Trophoblast cell (in vitro differentiated cells and primary cell): ENCODE data around the gene ABCG4.

Experiments used
- DNase-seq, 2 donors: peaks; one replicate each; pipeline ENCODE4 v3.0.0-alpha.2; 2016
- H2AFZ ChIP-seq: 2 replicates; pipeline ENCODE4 v1.6.1; 2013; ENCODE audit warnings: low read length, moderate library complexity, mild to moderate bottlenecking; ENCODE audit not compliant: insufficient read depth, poor library complexity
- H2AK5ac ChIP-seq: 2 replicates; pipeline ENCODE4 v1.6.1; 2013; ENCODE audit warnings: mild to moderate bottlenecking, low read length
- H2BK120ac ChIP-seq: 2 replicates; pipeline ENCODE4 v1.6.1; 2013; ENCODE audit warnings: low read length, mild to moderate bottlenecking, moderate library complexity; ENCODE audit not compliant: insufficient read depth, poor library complexity
- H2BK12ac ChIP-seq: 2 replicates; pipeline ENCODE4 v1.6.1; 2013; ENCODE audit warnings: mild to moderate bottlenecking, low read length, moderate library complexity
- H2BK5ac ChIP-seq: 2 replicates; pipeline ENCODE4 v1.6.1; 2013; ENCODE audit warnings: low read length, low read depth, moderate library complexity, mild to moderate bottlenecking; ENCODE audit not compliant: poor library complexity
- H3K14ac ChIP-seq: 2 replicates; pipeline ENCODE4 v1.6.1; 2013; ENCODE audit warnings: mild to moderate bottlenecking, low read length
- H3K18ac ChIP-seq: 2 replicates; pipeline ENCODE4 v1.6.1; 2013; ENCODE audit warnings: mild to moderate bottlenecking, low read length
- H3K23ac ChIP-seq: 2 replicates; pipeline ENCODE4 v1.6.1; 2013; ENCODE audit warnings: low read length
- H3K27ac ChIP-seq: 2 replicates; pipeline ENCODE4 v1.5.1; 2013; ENCODE audit warnings: low read depth, mild to moderate bottlenecking, inconsistent platforms, low read length, moderate library complexity
- H3K27me3 ChIP-seq: 2 replicates; pipeline ENCODE4 v1.6.1; 2013; ENCODE audit warnings: inconsistent platforms, mild to moderate bottlenecking, low read length, moderate library complexity; ENCODE audit not compliant: insufficient read depth
- H3K36me3 ChIP-seq, 2 experiments: 1 replicate in 1 of 2; 2 replicates in 1 of 2; pipeline ENCODE4 v1.6.1; 2013; ENCODE audit warnings: low read length in 2 of 2, mild to moderate bottlenecking in 2 of 2, moderate library complexity in 1 of 2; ENCODE audit not compliant: insufficient read depth in 2 of 2, control insufficient read depth in 1 of 2
- H3K4ac ChIP-seq: 2 replicates; pipeline ENCODE4 v1.6.1; 2013; ENCODE audit warnings: low read depth, mild to moderate bottlenecking, low read length, moderate library complexity
- H3K4me1 ChIP-seq, 2 experiments: 1 replicate in 1 of 2; 2 replicates in 1 of 2; pipeline ENCODE4 v1.6.1; 2013; ENCODE audit warnings: low read length in 2 of 2, mild to moderate bottlenecking in 2 of 2, moderate library complexity in 1 of 2; ENCODE audit not compliant: insufficient read depth in 2 of 2, control insufficient read depth in 1 of 2
- H3K4me2 ChIP-seq: 2 replicates; pipeline ENCODE4 v1.6.1; 2013; ENCODE audit warnings: inconsistent platforms, mild to moderate bottlenecking, low read length, moderate library complexity
- H3K4me3 ChIP-seq: 2 replicates; pipeline ENCODE4 v1.5.1; 2013; ENCODE audit warnings: mild to moderate bottlenecking, low read depth, low read length, inconsistent platforms
- H3K79me1 ChIP-seq: one replicate; pipeline ENCODE4 v1.6.1; 2013; ENCODE audit warnings: low read length
- H3K79me2 ChIP-seq: 2 replicates; pipeline ENCODE4 v1.6.1; 2013; ENCODE audit warnings: low read length, mild to moderate bottlenecking; ENCODE audit not compliant: control insufficient read depth, insufficient read depth, poor library complexity
- H3K9ac ChIP-seq: 2 replicates; pipeline ENCODE4 v1.6.1; 2013; ENCODE audit warnings: mild to moderate bottlenecking, low read length
- H3K9me3 ChIP-seq: 2 replicates; pipeline ENCODE4 v1.6.1; 2013; ENCODE audit warnings: low read depth, mild to moderate bottlenecking, control low read depth, inconsistent platforms, low read length; ENCODE audit not compliant: insufficient read depth
- H4K12ac ChIP-seq: 2 replicates; pipeline ENCODE4 v1.6.1; 2013; ENCODE audit warnings: low read depth, mild to moderate bottlenecking, low read length, moderate library complexity
- H4K8ac ChIP-seq: 2 replicates; pipeline ENCODE4 v1.6.1; 2013; ENCODE audit warnings: low read depth, mild to moderate bottlenecking, low read length, moderate library complexity
- H4K91ac ChIP-seq: one replicate; pipeline ENCODE4 v1.6.1; 2013; ENCODE audit warnings: low read depth, mild to moderate bottlenecking, low read length, moderate library complexity
- WGBS: extraction: QIAGEN DNeasy Blood & Tissue Kit; methylation state at CpG from one replicate; pipeline ENCODE4 v1.1.7; 2013; ENCODE audit warnings: missing lambda C conversion rate; ENCODE audit not compliant: insufficient read length, insufficient coverage; ENCODE audit errors: extremely low coverage; 5-methylcytosine and 5-hydroxymethylcytosine counted together

ABCG4 gene

DNA sequence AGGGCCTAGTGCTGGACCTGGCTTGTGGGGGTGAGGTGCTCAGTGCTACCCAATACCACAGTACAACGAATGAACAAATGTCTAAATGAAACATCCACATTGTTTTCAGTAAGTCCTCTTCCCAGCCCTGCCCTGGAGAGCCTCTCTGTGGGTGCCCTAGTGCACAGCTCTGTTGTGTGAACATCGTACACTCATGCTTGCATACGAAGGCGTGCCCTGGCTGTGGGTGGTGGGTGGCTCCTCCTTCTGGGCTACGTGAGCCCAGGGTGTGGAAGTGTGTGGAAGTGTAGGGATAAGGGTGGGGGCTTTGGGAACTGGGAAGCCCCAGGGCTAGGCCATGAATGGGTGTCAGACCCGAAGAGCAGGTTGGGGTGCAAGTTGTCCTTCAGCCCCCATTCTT is 19.1 kb downstream of the ABCG4 start:
- Histone ChIP-seq H3K79me1 (peaks cover 8% of the 10 kb centered on the region), H3K23ac (no peak overlapping the region), H3K4me2 (no peak overlapping the region), H3K27ac (no peak overlapping the region), H2BK5ac (no peak overlapping the region), H2AK5ac (no peak overlapping the region), H3K4me1 (peaks cover 5 to 8% of the 10 kb centered on the region in 2 experiments), H3K79me2 (peaks cover 5% of the 10 kb centered on the region), H4K12ac (peak overlapping the region; percentile 44), H4K8ac (no peak overlapping the region), H3K9ac (no peak overlapping the region), H2BK120ac (no peak overlapping the region), H3K18ac (no peak overlapping the region), H2BK12ac (peak overlapping the region; percentile 10), H3K4me3 (no peak overlapping the region), H3K4ac (no peak overlapping the region), H3K9me3 (no peaks in the 10 kb centered on the region), H2AFZ (no peak overlapping the region), H3K36me3 (no peaks in the 10 kb centered on the region), H3K14ac (no peak overlapping the region), H3K27me3 (no peaks in the 10 kb centered on the region), H4K91ac (no peak overlapping the region)
- WGBS = no CpG with 5 or more reads among the region's 6 CpGs
- no peak for DNase-seq

- peak within 1 kb of the TSS; percentile 18 for H2BK12ac ChIP-seq
- no peaks in the 10 kb centered on the region for H3K36me3 ChIP-seq
- H3K23ac ChIP-seq = no peak within 1 kb of the TSS
- H3K4me2 ChIP-seq = peak within 1 kb of the TSS; percentile 96
- H4K91ac ChIP-seq = peak within 1 kb of the TSS; percentile 97
- H3K79me1 ChIP-seq = peaks cover 8% of the 10 kb centered on the region
- H3K18ac ChIP-seq = peak within 1 kb of the TSS; percentile 94
- DNase-seq = peak; percentile 74 to 91
- H3K4me1 ChIP-seq = peaks cover 5 to 8% of the 10 kb centered on the region in 2 experiments
- H4K12ac ChIP-seq = peak within 1 kb of the TSS; percentile 83
- no peaks in the 10 kb centered on the region for H3K9me3 ChIP-seq
- H3K14ac ChIP-seq = peak within 1 kb of the TSS; percentile 94
- peak within 1 kb of the TSS; percentile 88 for H3K9ac ChIP-seq
- H2AFZ ChIP-seq = peak within 1 kb of the TSS; percentile 98
- H3K79me2 ChIP-seq = peaks cover 5% of the 10 kb centered on the region
- H2AK5ac ChIP-seq = peak within 1 kb of the TSS; percentile 74
- H3K27ac ChIP-seq = peak within 1 kb of the TSS; percentile 75
- peak within 1 kb of the TSS; percentile 92 for H3K4ac ChIP-seq
- H2BK120ac ChIP-seq = peak within 1 kb of the TSS; percentile 89
- no CpG with 5 or more reads among the region's 63 CpGs for WGBS
- H2BK5ac ChIP-seq = peak within 1 kb of the TSS; percentile 75
- peak within 1 kb of the TSS; percentile 99 for H4K8ac ChIP-seq
- H3K4me3 ChIP-seq = peak within 1 kb of the TSS; percentile 80
- no peaks in the 10 kb centered on the region for H3K27me3 ChIP-seq
Observed at GRCh38 chr11:119168471-119169281, 19.8 kb downstream of the ABCG4 start, which contains the start of gene NLRX1. Gene NLRX1, plus strand, starts transcription at chr11:119168725. Its CDS starts 2,679 bp downstream, at chr11:119171404.

DNA sequence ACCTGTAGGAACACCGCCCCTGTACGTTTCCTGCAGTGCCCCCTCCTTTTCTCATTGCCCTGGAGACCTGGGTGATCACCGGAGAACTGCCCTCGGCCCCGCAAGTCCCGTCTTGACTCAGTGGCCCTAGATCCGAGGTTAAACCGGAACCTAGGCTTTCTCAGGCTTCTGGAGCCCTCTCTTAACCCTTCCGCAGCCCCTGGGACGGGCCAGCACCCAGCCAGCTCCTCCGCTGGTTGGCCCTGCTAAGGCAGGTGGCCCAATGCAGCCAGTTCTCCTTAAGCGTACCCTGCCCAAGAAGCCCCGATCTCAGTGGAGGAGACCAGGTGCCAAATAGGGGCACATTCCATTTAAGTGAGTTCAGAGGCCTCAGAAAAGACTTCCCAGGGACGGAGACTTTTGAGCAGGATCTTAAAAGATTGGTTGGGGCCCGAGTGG is 20.4 kb downstream of the ABCG4 start:
- H3K9ac ChIP-seq = peak overlapping the region; percentile 88
- H3K18ac ChIP-seq = peak overlapping the region; percentile 94
- H3K36me3 ChIP-seq = no peaks in the 10 kb centered on the region
- no CpG with 5 or more reads among the region's 15 CpGs for WGBS
- peaks cover 5% of the 10 kb centered on the region for H3K79me2 ChIP-seq
- H2BK12ac ChIP-seq = peak overlapping the region; percentile 18
- no peak overlapping the region for H2AK5ac ChIP-seq
- peak overlapping the region; percentile 98 for H2AFZ ChIP-seq
- H2BK5ac ChIP-seq = peak overlapping the region; percentile 75
- no peaks in the 10 kb centered on the region for H3K27me3 ChIP-seq
- peak overlapping the region; percentile 75 for H3K27ac ChIP-seq
- peak overlapping the region; percentile 83 for H4K12ac ChIP-seq
- peak overlapping the region; percentile 96 for H3K4me2 ChIP-seq
- no peak overlapping the region for H3K23ac ChIP-seq
- peak overlapping the region; percentile 99 for H4K8ac ChIP-seq
- H3K9me3 ChIP-seq = no peaks in the 10 kb centered on the region
- peak overlapping the region; percentile 94 for H3K14ac ChIP-seq
- H3K79me1 ChIP-seq = peaks cover 8% of the 10 kb centered on the region
- H3K4ac ChIP-seq = peak overlapping the region; percentile 92
- peak overlapping the region; percentile 89 for H2BK120ac ChIP-seq
- peak overlapping the region; percentile 80 for H3K4me3 ChIP-seq
- H3K4me1 ChIP-seq = peaks cover 5 to 8% of the 10 kb centered on the region in 2 experiments
- peak overlapping the region; percentile 97 for H4K91ac ChIP-seq
- peak; percentile 78 to 82 for DNase-seq

- no peak overlapping the region for H3K27ac ChIP-seq
- no peak overlapping the region for H3K4me3 ChIP-seq
- no peak overlapping the region for H3K9ac ChIP-seq
- DNase-seq = no peak
- no peak overlapping the region for H3K23ac ChIP-seq
- peaks cover 5% of the 10 kb centered on the region for H3K79me2 ChIP-seq
- H4K91ac ChIP-seq = no peak overlapping the region
- H2AFZ ChIP-seq = no peak overlapping the region
- H3K36me3 ChIP-seq = peaks cover 0 to 4% of the 10 kb centered on the region in 2 experiments
- H3K9me3 ChIP-seq = no peaks in the 10 kb centered on the region
- H2BK120ac ChIP-seq = no peak overlapping the region
- no peak overlapping the region for H2BK12ac ChIP-seq
- no peak overlapping the region for H3K14ac ChIP-seq
- H3K4ac ChIP-seq = no peak overlapping the region
- WGBS = no CpG with 5 or more reads among the region's 2 CpGs
- H3K4me2 ChIP-seq = no peak overlapping the region
- peaks cover 8% of the 10 kb centered on the region for H3K79me1 ChIP-seq
- H3K18ac ChIP-seq = no peak overlapping the region
- no peak overlapping the region for H2BK5ac ChIP-seq
- no peak overlapping the region for H4K8ac ChIP-seq
- H4K12ac ChIP-seq = no peak overlapping the region
- no peaks in the 10 kb centered on the region for H3K27me3 ChIP-seq
- H2AK5ac ChIP-seq = no peak overlapping the region
- peaks cover 4 to 10% of the 10 kb centered on the region in 2 experiments for H3K4me1 ChIP-seq
Observed at GRCh38 chr11:119172513-119172912, 23.7 kb downstream of the ABCG4 start.
